Measurements from ENCODE around the gene EMP2. TPM values are rescaled to one million over a fixed set of nuclear protein-coding genes. Genes with fewer than 3 reads are reported as not detected.

Gene EMP2
- total and polyA plus RNA-seq, 8 donors = 5.5 to 13.7 (median 9.3) TPM

- no peak for DNase-seq
- no peaks in the 10 kb centered on the region for H3K9me3 ChIP-seq
Observed at GRCh38 chr16:10569621-10570020, 10.8 kb downstream of the EMP2 start.

GRCh38 chr16:10566613-10567012 is 13.8 kb downstream of the EMP2 start:
- intact Hi-C loops (cut with DNase I) = no loop called here
- Histone ChIP-seq H3K4me3 (no peak overlapping the region), H3K27me3 (no peaks in the 10 kb centered on the region), H3K27ac (no peak overlapping the region), H3K36me3 (no peaks in the 10 kb centered on the region), H3K9me3 (no peaks in the 10 kb centered on the region), H3K4me1 (no peaks in the 10 kb centered on the region)
- WGBS, 2 donors = 75 to 84% methylated on average over 6 of the region's 6 CpGs
- no peak for DNase-seq
- TF ChIP-seq CTCF (IDR thresholded peaks at IDR 0.05) = no peak
- FAIRE-seq = no peak
- no peak for ATAC-seq

More at GRCh38 chr16:10569621-10570020, 10.8 kb downstream of the EMP2 start:
- 85 to 86% methylated on average over 8 of the region's 8 CpGs for WGBS, 2 donors
- Histone ChIP-seq H3K27ac (no peak overlapping the region), H3K4me3 (no peak overlapping the region), H3K27me3 (no peaks in the 10 kb centered on the region), H3K4me1 (no peaks in the 10 kb centered on the region), H3K36me3 (no peaks in the 10 kb centered on the region)
- no peak for TF ChIP-seq CTCF (IDR thresholded peaks at IDR 0.05)
- ATAC-seq = no peak
- intact Hi-C loops (cut with DNase I) = no loop called here
- no peak for FAIRE-seq

- no peaks in the 10 kb centered on the region for H3K9me3 ChIP-seq
- H3K27me3 ChIP-seq = no peaks in the 10 kb centered on the region
- no peaks in the 10 kb centered on the region for H3K36me3 ChIP-seq
- H3K4me3 ChIP-seq = no peak overlapping the region
- WGBS, 2 donors = 76 to 82% methylated on average over 5 of the region's 5 CpGs
- no peak for TF ChIP-seq CTCF (IDR thresholded peaks at IDR 0.05)
- no peaks in the 10 kb centered on the region for H3K4me1 ChIP-seq
- no peak overlapping the region for H3K27ac ChIP-seq
- intact Hi-C loops (cut with DNase I) = no loop called here
- DNase-seq (no peak), ATAC-seq (no peak), FAIRE-seq (no peak)
Observed at GRCh38 chr16:10565167-10565566, 15.2 kb downstream of the EMP2 start.

- intact Hi-C loops (cut with DNase I) = no loop called here
- no peaks in the 10 kb centered on the region for H3K36me3 ChIP-seq
- 82 to 93% methylated on average over 5 of the region's 5 CpGs for WGBS, 2 donors
- no peak for FAIRE-seq
- no peak overlapping the region for H3K4me3 ChIP-seq
- no peak for TF ChIP-seq CTCF (IDR thresholded peaks at IDR 0.05)
- no peak overlapping the region for H3K27ac ChIP-seq
- no peak for ATAC-seq
- no peaks in the 10 kb centered on the region for H3K4me1 ChIP-seq
- no peaks in the 10 kb centered on the region for H3K9me3 ChIP-seq
- DNase-seq = no peak
- H3K27me3 ChIP-seq = no peaks in the 10 kb centered on the region
Observed at GRCh38 chr16:10564591-10564990, 15.8 kb downstream of the EMP2 start.

- TF ChIP-seq CTCF (IDR thresholded peaks at IDR 0.05) = no peak
- Histone ChIP-seq H3K4me3 (no peak overlapping the region), H3K4me1 (no peaks in the 10 kb centered on the region), H3K36me3 (no peaks in the 10 kb centered on the region), H3K27me3 (no peaks in the 10 kb centered on the region), H3K27ac (no peak overlapping the region), H3K9me3 (no peaks in the 10 kb centered on the region)
- ATAC-seq (no peak), FAIRE-seq (no peak), DNase-seq (no peak)
- intact Hi-C loops (cut with DNase I) = no loop called here
Observed at GRCh38 chr16:10562361-10562899, 18.0 kb downstream of the EMP2 start.
